ENCODE data around the gene PRKCE.

The PRKCE gene

DNA sequence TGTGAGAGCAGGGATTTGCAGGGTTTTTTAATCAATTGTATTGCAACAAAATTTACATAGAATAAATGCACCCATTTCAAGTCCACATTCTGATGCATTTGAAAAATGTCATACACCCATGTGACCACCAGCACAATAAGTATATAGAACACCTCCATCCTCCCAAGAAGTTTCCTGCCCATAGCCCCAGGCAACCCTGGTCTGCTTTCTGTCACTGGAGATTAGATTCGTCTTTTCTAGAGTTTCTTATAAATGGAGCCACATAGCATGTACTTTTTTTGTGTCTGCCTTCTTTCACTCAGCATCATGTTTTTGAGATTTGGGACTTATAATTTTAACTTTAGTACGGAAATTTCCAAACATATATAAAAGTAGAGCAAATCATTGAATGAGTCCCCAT is 518.6 kb downstream of the PRKCE start:
- H3K4me1 ChIP-seq (ENCODE audit: insufficient read depth, low read length) = peaks cover 20% of the 10 kb centered on the region
- H3K27ac ChIP-seq (ENCODE audit: low read depth, low read length) = no peak overlapping the region
- no peak overlapping the region for H3K4me3 ChIP-seq (ENCODE audit: low read length)
- 90% methylated on average over 1 of the region's 2 CpGs for WGBS
- H3K27me3 ChIP-seq (ENCODE audit: insufficient read depth, low read length) = no peaks in the 10 kb centered on the region
- H3K9me3 ChIP-seq (ENCODE audit: insufficient read depth, low read depth, low read length) = no peaks in the 10 kb centered on the region
- no peak overlapping the region for H3K9ac ChIP-seq (ENCODE audit: low read depth, low read length)
- H3K36me3 ChIP-seq (ENCODE audit: insufficient read depth, low read length) = no peaks in the 10 kb centered on the region

DNA sequence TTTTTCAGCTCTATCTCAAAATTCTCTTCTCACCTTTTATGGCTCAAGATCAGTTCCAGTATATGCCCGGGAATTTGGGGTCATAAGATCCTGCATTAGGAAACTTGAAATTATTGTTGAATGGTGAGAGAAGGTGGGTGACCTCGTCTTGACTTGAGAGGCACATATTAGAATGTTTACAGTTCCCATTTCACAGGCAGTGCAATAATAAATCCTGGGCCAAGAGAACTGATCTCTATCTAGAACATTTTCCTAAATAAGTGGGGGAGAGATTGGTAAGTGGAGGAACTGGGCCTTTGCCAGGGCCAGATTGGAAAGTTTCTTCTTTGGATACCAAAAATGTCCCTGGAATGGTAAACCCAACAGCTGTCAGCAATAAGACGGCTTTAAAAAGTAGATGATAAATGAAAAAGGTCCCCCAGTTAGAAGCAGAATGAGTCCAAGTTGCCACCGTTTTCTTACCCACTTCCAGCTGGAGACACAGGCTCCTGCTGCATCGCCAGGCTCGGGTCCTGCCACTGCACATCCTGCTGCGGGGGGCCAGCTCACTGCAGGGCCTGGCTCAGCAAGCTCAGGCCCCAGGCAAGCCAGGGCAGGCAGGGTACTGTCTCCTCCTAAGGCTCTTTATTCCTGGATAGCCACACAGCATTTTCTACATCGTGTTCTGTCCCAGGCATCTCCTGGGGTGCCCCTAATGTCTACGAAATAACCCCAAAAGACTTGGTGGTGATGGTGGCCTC is 519.3 kb downstream of the PRKCE start:
- no peak overlapping the region for H3K4me3 ChIP-seq (ENCODE audit: low read length)
- no peaks in the 10 kb centered on the region for H3K9me3 ChIP-seq (ENCODE audit: insufficient read depth, low read depth, low read length)
- H3K4me1 ChIP-seq (ENCODE audit: insufficient read depth, low read length) = peaks cover 20% of the 10 kb centered on the region
- no peaks in the 10 kb centered on the region for H3K36me3 ChIP-seq (ENCODE audit: insufficient read depth, low read length)
- no peaks in the 10 kb centered on the region for H3K27me3 ChIP-seq (ENCODE audit: insufficient read depth, low read length)
- H3K9ac ChIP-seq (ENCODE audit: low read depth, low read length) = no peak overlapping the region
- 88% methylated on average over 9 of the region's 9 CpGs for WGBS
- H3K27ac ChIP-seq (ENCODE audit: low read depth, low read length) = no peak overlapping the region

DNA sequence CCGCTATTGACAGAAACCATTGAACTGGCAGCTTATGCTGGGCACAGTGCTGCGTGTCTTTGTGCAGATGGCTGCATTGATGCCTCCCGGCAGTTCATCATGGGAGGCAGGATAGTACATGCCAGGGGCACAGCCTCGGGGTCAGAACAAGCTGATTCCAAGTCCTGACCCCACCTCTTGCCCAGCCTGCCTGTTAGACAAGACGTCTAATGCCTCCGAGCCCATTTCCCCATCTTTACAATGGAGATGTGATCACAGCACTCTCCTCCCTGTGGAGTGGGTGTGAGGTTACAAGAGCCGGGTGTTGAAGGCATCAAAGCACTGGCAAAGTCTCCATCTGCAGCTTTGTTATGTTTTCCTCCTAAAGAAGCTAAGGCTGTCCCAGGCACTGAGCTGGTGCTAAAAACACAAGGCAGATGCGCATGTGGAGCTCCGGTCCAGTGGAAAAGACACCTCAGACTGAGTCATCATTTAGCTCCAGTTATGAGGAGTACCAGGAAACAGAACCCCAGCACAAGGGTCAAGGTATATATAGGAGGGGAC is 520.0 kb downstream of the PRKCE start:
- WGBS = 76% methylated on average over 9 of the region's 9 CpGs
- Histone ChIP-seq H3K27ac (ENCODE audit: low read depth, low read length) (no peak overlapping the region), H3K4me3 (ENCODE audit: low read length) (no peak overlapping the region), H3K9me3 (ENCODE audit: insufficient read depth, low read depth, low read length) (no peaks in the 10 kb centered on the region), H3K27me3 (ENCODE audit: insufficient read depth, low read length) (no peaks in the 10 kb centered on the region), H3K4me1 (ENCODE audit: insufficient read depth, low read length) (peaks cover 20% of the 10 kb centered on the region), H3K36me3 (ENCODE audit: insufficient read depth, low read length) (no peaks in the 10 kb centered on the region), H3K9ac (ENCODE audit: low read depth, low read length) (no peak overlapping the region)

DNA sequence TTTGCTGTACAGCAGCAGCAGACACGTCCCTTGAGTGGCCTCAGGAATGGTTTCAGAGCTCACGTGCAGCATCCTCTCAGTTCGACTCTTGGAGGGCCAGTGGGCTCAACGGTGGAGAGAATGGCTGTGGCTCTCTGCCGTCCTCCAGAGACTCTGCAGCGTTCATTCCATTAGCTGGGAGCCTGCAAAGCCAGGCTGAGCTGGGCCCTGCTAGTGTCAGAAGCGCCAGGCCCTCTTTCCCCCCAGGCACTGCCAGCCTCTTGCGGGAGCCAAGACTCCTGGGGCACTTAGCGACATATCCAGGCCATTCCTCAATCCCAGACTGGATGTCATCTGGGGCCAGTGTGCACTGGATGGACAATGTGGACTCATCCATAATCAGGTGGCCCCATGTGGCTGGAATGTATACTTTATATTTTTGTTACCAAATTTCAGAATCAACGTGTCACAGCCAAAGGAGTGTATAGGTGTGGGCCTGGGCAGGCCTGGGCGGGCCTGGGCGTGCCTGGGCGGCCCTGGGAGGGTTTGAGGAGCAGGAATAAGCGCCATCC is 520.6 kb downstream of the PRKCE start:
- H3K27ac ChIP-seq (ENCODE audit: low read depth, low read length) = no peak overlapping the region
- no peak overlapping the region for H3K4me3 ChIP-seq (ENCODE audit: low read length)
- H3K36me3 ChIP-seq (ENCODE audit: insufficient read depth, low read length) = no peaks in the 10 kb centered on the region
- no peaks in the 10 kb centered on the region for H3K27me3 ChIP-seq (ENCODE audit: insufficient read depth, low read length)
- WGBS = 91% methylated on average over 14 of the region's 14 CpGs
- no peak overlapping the region for H3K9ac ChIP-seq (ENCODE audit: low read depth, low read length)
- peaks cover 20% of the 10 kb centered on the region for H3K4me1 ChIP-seq (ENCODE audit: insufficient read depth, low read length)
- no peaks in the 10 kb centered on the region for H3K9me3 ChIP-seq (ENCODE audit: insufficient read depth, low read depth, low read length)

DNA sequence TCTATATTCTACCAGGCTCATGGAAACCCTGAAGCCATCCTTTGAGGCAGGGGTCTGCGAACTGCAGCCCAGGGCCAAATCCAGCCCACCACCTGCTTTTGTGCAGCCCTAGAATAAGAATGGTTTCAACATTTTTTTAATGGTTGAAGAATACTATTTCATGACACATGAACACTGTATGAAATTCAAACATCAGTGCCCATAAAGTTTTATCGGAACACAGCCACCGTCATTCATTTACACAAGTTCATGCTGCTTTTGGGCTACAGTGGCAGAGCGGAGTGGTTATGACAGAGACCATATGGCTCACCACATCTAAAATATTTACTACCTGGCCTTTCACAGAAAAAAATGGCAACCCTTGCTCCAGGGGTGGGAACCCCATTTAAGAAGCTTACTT is 521.6 kb downstream of the PRKCE start:
- WGBS = 97% methylated on average over 4 of the region's 4 CpGs
- H3K4me1 ChIP-seq (ENCODE audit: insufficient read depth, low read length) = peaks cover 20% of the 10 kb centered on the region

DNA sequence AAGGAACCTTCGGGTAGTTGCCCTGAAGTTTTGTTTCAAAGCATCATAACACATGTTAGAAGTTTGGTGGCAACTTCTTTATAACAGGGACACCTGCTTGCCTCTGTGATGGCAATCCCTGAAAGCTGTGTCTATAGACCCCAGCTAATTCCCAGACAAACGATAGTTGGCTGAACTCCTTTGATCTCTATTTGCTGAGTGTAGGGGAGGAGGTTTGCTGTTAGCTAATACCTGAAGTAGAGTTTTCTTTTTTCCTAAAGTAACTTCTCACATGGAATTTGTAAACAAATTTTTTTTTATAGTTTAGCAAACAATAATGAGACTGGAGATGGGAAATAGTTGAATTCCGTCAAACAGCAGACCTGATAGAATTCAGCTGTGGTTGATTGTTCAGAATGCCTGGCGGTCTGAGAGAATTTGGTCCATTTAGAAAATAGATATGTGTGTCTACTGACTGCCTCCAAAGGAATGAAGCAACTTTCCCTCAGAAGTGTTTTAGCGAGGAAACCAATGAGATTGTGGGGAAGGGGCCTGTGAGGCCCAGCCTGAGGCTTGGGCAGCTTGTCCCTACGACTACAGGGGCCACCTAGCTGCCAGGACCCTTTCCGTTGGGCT is 522.3 kb downstream of the PRKCE start:
- Histone ChIP-seq H3K36me3 (ENCODE audit: insufficient read depth, low read length) (no peaks in the 10 kb centered on the region), H3K4me1 (ENCODE audit: insufficient read depth, low read length) (peaks cover 18% of the 10 kb centered on the region), H3K27me3 (ENCODE audit: insufficient read depth, low read length) (no peaks in the 10 kb centered on the region), H3K27ac (ENCODE audit: low read depth, low read length) (no peak overlapping the region), H3K9ac (ENCODE audit: low read depth, low read length) (no peak overlapping the region), H3K9me3 (ENCODE audit: insufficient read depth, low read depth, low read length) (no peaks in the 10 kb centered on the region), H3K4me3 (ENCODE audit: low read length) (no peak overlapping the region)
- WGBS = 87% methylated on average over 7 of the region's 7 CpGs

More for the DNA sequence above, 521.6 kb downstream of the PRKCE start:
- H3K27me3 ChIP-seq (ENCODE audit: insufficient read depth, low read length) = no peaks in the 10 kb centered on the region
- no peak overlapping the region for H3K4me3 ChIP-seq (ENCODE audit: low read length)
- no peak overlapping the region for H3K27ac ChIP-seq (ENCODE audit: low read depth, low read length)
- no peaks in the 10 kb centered on the region for H3K9me3 ChIP-seq (ENCODE audit: insufficient read depth, low read depth, low read length)
- H3K36me3 ChIP-seq (ENCODE audit: insufficient read depth, low read length) = no peaks in the 10 kb centered on the region
- no peak overlapping the region for H3K9ac ChIP-seq (ENCODE audit: low read depth, low read length)

DNA sequence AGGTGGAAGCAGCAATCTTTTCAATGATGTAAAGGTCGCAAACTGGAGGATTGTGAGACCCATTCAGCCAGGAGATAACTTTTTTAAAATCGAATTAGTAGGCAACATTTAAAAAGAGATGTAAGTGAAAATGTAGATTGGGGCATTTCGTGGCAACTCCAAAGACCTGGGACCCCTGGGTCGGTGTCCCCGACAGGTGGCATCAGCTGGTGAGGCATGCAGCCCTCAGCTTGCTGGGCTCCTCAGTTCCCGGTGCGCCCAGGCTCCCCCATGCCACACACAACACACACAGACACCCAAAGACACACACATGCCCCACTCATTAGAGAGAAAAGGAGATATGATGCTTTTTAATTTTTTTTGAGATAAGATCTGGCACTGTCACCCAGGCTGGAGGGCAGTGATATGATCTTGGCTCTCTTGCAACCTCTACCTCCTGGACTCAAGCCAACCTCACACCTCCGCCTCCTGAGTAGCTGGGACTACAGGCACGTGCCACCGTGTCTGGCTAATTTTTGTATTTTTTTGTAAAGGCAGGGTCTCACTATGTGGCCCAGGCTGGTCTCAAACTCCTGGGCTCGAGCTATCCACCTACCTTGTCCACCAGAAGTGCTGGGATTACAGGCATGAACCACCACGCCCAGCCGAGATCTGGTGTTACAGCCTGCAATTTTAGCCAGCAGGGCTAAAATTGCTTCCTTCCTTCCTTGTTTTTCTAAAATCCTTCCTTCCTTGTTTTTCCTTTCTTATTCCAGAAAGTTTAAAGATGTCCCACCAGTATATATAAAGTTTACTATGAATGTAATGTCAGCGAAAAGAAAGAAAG is 523.1 kb downstream of the PRKCE start:
- Histone ChIP-seq H3K9me3 (ENCODE audit: insufficient read depth, low read depth, low read length) (no peaks in the 10 kb centered on the region), H3K4me3 (ENCODE audit: low read length) (no peak overlapping the region), H3K27me3 (ENCODE audit: insufficient read depth, low read length) (no peaks in the 10 kb centered on the region), H3K27ac (ENCODE audit: low read depth, low read length) (no peak overlapping the region), H3K9ac (ENCODE audit: low read depth, low read length) (no peak overlapping the region), H3K4me1 (ENCODE audit: insufficient read depth, low read length) (peaks cover 10% of the 10 kb centered on the region), H3K36me3 (ENCODE audit: insufficient read depth, low read length) (no peaks in the 10 kb centered on the region)
- WGBS = 88% methylated on average over 14 of the region's 14 CpGs

DNA sequence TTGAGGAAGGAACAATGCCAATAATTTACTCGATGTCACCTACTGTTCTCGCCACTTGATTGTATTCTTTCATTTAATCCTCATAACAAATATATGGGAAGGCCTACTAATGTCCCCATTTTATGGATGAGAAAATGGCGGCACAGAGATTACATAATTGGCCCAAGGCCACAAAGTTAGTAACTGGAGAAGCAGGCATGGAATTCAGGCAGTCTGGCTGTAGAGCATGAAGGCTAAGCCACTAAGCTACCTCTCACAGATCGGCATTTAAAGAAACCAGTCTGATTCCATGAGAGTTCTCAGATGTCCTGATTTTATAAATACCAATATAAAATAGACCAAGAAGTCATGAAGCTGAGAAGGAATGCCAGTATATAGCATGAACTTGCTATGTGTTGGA is 523.9 kb downstream of the PRKCE start:
- Histone ChIP-seq H3K27ac (ENCODE audit: low read depth, low read length) (no peak overlapping the region), H3K4me3 (ENCODE audit: low read length) (no peak overlapping the region)
- 100% methylated on average over 2 of the region's 4 CpGs for WGBS

DNA sequence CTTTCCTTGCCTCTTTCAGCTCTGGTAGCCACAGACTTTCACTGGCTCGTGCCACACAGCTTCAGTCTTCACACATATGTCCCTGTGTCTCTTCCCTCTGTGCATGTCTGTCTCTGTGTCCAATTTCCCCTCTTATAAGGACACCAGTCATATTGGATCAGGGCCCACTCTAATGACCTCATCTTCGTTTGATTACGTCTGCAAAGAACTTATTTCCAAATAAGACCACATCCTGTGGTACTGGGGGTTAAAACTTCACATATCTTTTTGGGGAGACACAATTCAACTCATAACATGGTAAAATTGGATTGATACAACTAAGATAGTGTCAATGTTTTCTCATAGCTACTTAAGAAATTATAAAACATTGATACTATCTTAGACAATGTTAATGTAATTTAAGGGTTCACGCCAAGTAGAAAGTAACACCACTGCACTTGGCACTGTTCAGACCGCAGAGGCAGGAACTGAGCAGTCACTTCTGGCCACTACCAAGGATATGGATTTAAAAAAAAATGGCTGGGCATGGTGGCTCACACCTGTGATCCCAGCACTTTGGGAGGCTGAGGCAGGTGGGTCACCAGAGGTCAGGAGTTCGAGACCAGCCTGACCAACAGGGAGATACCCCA is 526.1 kb downstream of the PRKCE start:
- Histone ChIP-seq H3K27ac (ENCODE audit: low read depth, low read length) (no peak overlapping the region), H3K27me3 (ENCODE audit: insufficient read depth, low read length) (no peaks in the 10 kb centered on the region), H3K4me3 (ENCODE audit: low read length) (no peak overlapping the region), H3K9me3 (ENCODE audit: insufficient read depth, low read depth, low read length) (no peaks in the 10 kb centered on the region), H3K4me1 (ENCODE audit: insufficient read depth, low read length) (no peaks in the 10 kb centered on the region; the same call in 1 of the 2 replicates), H3K36me3 (ENCODE audit: insufficient read depth, low read length) (no peaks in the 10 kb centered on the region), H3K9ac (ENCODE audit: low read depth, low read length) (no peak overlapping the region)
- 96% methylated on average over 6 of the region's 6 CpGs for WGBS

More for the DNA sequence above, 523.9 kb downstream of the PRKCE start:
- H3K4me1 ChIP-seq (ENCODE audit: insufficient read depth, low read length) = peaks cover 8% of the 10 kb centered on the region; the same call in 1 of the 2 replicates
- no peak overlapping the region for H3K9ac ChIP-seq (ENCODE audit: low read depth, low read length)
- no peaks in the 10 kb centered on the region for H3K9me3 ChIP-seq (ENCODE audit: insufficient read depth, low read depth, low read length)
- no peaks in the 10 kb centered on the region for H3K36me3 ChIP-seq (ENCODE audit: insufficient read depth, low read length)
- no peaks in the 10 kb centered on the region for H3K27me3 ChIP-seq (ENCODE audit: insufficient read depth, low read length)

DNA sequence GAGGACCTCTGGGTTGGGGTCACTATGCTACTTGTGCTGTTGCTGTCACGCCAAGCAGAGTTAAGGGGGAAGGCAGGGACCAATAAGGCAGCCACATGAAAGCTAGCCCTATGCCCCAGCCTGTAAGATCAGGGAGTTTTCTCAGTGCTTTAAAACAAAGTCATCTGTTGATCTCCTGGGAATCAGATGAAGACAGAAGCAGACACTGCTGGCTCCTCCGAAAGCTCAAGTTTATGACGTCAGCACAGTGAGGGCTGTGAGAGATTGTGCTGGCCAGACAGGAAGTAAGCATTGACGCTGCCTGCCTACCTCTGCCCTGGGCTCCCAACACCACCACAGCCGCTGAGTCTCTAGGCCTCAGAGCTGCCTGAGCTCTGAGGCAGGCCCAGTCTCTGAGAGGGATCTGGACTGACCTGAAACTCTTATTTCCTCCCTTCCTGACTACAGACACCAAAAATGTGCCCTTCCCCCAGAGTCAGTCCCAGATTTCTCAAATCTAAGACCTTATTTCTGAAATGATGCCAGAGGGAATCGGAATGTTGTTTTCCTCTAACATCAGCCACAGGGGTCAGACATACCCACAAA is 527.7 kb downstream of the PRKCE start:
- H3K9me3 ChIP-seq (ENCODE audit: insufficient read depth, low read depth, low read length) = no peaks in the 10 kb centered on the region
- WGBS = 74% methylated on average over 6 of the region's 6 CpGs
- no peaks in the 10 kb centered on the region for H3K27me3 ChIP-seq (ENCODE audit: insufficient read depth, low read length)
- no peak overlapping the region for H3K9ac ChIP-seq (ENCODE audit: low read depth, low read length)
- H3K36me3 ChIP-seq (ENCODE audit: insufficient read depth, low read length) = no peaks in the 10 kb centered on the region
- no peak overlapping the region for H3K27ac ChIP-seq (ENCODE audit: low read depth, low read length)
- no peak overlapping the region for H3K4me3 ChIP-seq (ENCODE audit: low read length)
- no peaks in the 10 kb centered on the region; the same call in 1 of the 2 replicates for H3K4me1 ChIP-seq (ENCODE audit: insufficient read depth, low read length)

Measured in HUES64 (cell line).